HG03039 (cell line): Measurements from ENCODE around the gene OR9A2.

ENCODE experiments used
- ATAC-seq: cut with Tn5 transposase; IDR thresholded peaks from one replicate; pipeline ENCODE4 v1.9.1; 2021; ENCODE audit warnings: mild to moderate bottlenecking, moderate library complexity; ENCODE audit not compliant: unreplicated experiment

Gene OR9A2

GRCh38 chr7:143027032-143027431 is at the start of gene OR9A2:
Gene OR9A2, minus strand, starts transcription at chr7:143027132. Its CDS starts 0 bp downstream, at chr7:143027132.
- ATAC-seq = no peak

GRCh38 chr7:143074141-143074540 is 47.2 kb upstream of the OR9A2 start:
- no peak for ATAC-seq

- ATAC-seq = no peak
Observed at GRCh38 chr7:143073556-143073955, 46.6 kb upstream of the OR9A2 start.

- ATAC-seq = no peak
Observed at GRCh38 chr7:143069912-143070500, 43.1 kb upstream of the OR9A2 start.

- ATAC-seq = no peak
Observed at GRCh38 chr7:143068446-143068845, 41.5 kb upstream of the OR9A2 start.

GRCh38 chr7:143063741-143064140 is 36.8 kb upstream of the OR9A2 start:
- ATAC-seq = no peak

GRCh38 chr7:143055754-143056153 is 28.8 kb upstream of the OR9A2 start:
- no peak for ATAC-seq

- no peak for ATAC-seq
Observed at GRCh38 chr7:143054621-143055020, 27.7 kb upstream of the OR9A2 start.

- ATAC-seq = no peak
Observed at GRCh38 chr7:143052041-143052440, 25.1 kb upstream of the OR9A2 start, which contains the start of gene OR6V1. Gene OR6V1, plus strand, starts transcription at chr7:143052341. Its CDS starts 0 bp downstream, at chr7:143052341.

GRCh38 chr7:143050931-143051330 is 24.0 kb upstream of the OR9A2 start:
- no peak for ATAC-seq

- no peak for ATAC-seq
Observed at GRCh38 chr7:143049362-143049761, 22.4 kb upstream of the OR9A2 start.

- no peak for ATAC-seq
Observed at GRCh38 chr7:143048827-143049226, 21.9 kb upstream of the OR9A2 start.

GRCh38 chr7:143047326-143047725 is 20.4 kb upstream of the OR9A2 start:
- ATAC-seq = no peak

GRCh38 chr7:143046426-143046851 is 19.5 kb upstream of the OR9A2 start:
- ATAC-seq = no peak

GRCh38 chr7:143043391-143043790 is 16.5 kb upstream of the OR9A2 start:
- ATAC-seq = no peak

GRCh38 chr7:143042790-143043271 is 15.9 kb upstream of the OR9A2 start:
- ATAC-seq = no peak

GRCh38 chr7:143042159-143042789 is 15.3 kb upstream of the OR9A2 start:
- no peak for ATAC-seq

GRCh38 chr7:143041346-143041745 is 14.4 kb upstream of the OR9A2 start:
- no peak for ATAC-seq

- ATAC-seq = no peak
Observed at GRCh38 chr7:143040209-143040715, 13.3 kb upstream of the OR9A2 start.

GRCh38 chr7:143038635-143039034 is 11.7 kb upstream of the OR9A2 start:
- no peak for ATAC-seq

- ATAC-seq = no peak
Observed at GRCh38 chr7:143027683-143028082, 751 bp upstream of the OR9A2 start.

- no peak for ATAC-seq
Observed at GRCh38 chr7:143025371-143025770, 1.6 kb downstream of the OR9A2 start.
